B cell (primary cell): Measurements from ENCODE around the gene GPR150.

Experiments used
- EZH2 ChIP-seq: IDR thresholded peaks from 2 replicates; pipeline ENCODE4 v1.6.1; 2012; ENCODE audit warnings: borderline replicate concordance, low read depth, mild to moderate bottlenecking, moderate library complexity, low read length; ENCODE audit not compliant: insufficient read depth, poor library complexity, severe bottlenecking
- TF ChIP-seq, protein P1 (sequence below): fragments of 200-600 bp; IDR thresholded peaks from one replicate; pipeline ENCODE4 v1.8.0; 2022; ENCODE audit warnings: antibody characterized with exemption, mild to moderate bottlenecking

GRCh38 chr5:95623706-95624105, 3.8 kb downstream of the GPR150 start:
- TF ChIP-seq EZH2 = no peak
- TF ChIP-seq, protein P1, sequence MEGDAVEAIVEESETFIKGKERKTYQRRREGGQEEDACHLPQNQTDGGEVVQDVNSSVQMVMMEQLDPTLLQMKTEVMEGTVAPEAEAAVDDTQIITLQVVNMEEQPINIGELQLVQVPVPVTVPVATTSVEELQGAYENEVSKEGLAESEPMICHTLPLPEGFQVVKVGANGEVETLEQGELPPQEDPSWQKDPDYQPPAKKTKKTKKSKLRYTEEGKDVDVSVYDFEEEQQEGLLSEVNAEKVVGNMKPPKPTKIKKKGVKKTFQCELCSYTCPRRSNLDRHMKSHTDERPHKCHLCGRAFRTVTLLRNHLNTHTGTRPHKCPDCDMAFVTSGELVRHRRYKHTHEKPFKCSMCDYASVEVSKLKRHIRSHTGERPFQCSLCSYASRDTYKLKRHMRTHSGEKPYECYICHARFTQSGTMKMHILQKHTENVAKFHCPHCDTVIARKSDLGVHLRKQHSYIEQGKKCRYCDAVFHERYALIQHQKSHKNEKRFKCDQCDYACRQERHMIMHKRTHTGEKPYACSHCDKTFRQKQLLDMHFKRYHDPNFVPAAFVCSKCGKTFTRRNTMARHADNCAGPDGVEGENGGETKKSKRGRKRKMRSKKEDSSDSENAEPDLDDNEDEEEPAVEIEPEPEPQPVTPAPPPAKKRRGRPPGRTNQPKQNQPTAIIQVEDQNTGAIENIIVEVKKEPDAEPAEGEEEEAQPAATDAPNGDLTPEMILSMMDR = no peak
